ENCODE measurements around the gene PTPDC1. TPM values are rescaled to one million over a fixed set of nuclear protein-coding genes. Genes with fewer than 3 reads are reported as not detected.

The PTPDC1 gene
- total RNA-seq, 4 donors from 2014 or later = 15.4 to 21.6 (median 17.8) TPM

DNA sequence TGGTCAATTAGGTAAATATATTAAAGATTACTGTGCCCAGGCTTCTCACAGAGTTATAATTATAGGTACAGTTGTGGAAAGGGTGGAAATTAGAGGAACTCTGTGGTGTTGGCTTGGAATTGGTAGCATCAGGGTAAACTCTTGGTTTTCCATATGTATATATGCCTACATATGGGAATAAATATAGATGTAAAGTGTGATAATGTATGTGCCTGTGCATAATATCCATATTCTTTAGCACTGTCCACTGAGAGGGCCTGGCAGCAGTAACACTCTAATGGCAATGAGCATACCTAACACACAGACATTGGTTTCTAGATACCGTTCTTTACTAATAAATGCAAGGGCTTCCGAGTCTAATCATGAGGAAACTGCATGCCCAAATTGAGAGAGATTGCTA is 4.0 kb upstream of the PTPDC1 start:
- Histone ChIP-seq H3K4me3 (no peak overlapping the region), H3K4me1 (peaks cover 0 to 13% (median 8%) of the 10 kb centered on the region in 4 donors), H3K27me3 (no peaks in the 10 kb centered on the region), H3K9me3 (no peaks in the 10 kb centered on the region), H3K27ac (replicated peaks in 1 of 4) (no peak overlapping the region), H3K36me3 (peaks cover 0 to 2% (median 0%) of the 10 kb centered on the region in 4 donors)
- DNase-seq (ENCODE audit: extremely low spot score) = no peak
- intact Hi-C loops (cut with DNase I) = no loop called here
- TF ChIP-seq POLR2AphosphoS5 (IDR thresholded peaks at IDR 0.05) (no peak), POLR2A (IDR thresholded peaks at IDR 0.05; ENCODE audit: low read depth) (no peak), EP300 (IDR thresholded peaks at IDR 0.05) (no peak), CTCF (IDR thresholded peaks at IDR 0.05) (no peak)
- WGBS = 100% methylated on average over 2 of the region's 2 CpGs

DNA sequence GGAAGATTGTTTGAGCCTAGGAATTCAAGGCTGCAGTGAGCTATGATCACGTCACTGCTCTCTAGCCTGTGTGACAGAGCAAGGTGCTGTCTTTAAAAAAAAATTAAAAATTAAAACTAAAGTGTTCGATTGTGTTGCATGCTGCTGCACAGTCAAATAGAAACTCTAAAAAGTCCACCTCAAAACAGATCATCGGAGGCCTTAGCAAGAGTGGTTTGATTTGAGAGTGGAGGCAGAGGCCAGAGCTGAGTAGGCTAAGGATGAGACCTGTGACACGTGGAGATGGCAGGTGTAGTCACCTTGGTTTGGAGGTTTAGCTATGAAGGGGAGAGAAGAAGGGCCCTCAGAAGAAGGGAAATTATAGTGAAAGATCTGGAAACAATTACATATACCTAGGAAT is 2.8 kb upstream of the PTPDC1 start:
- no peak for DNase-seq (ENCODE audit: extremely low spot score)
- H3K27ac ChIP-seq (replicated peaks in 1 of 4) = no peak overlapping the region
- H3K27me3 ChIP-seq = no peaks in the 10 kb centered on the region
- peaks cover 6 to 19% (median 12%) of the 10 kb centered on the region in 4 donors for H3K4me1 ChIP-seq
- WGBS = 88% methylated on average over 4 of the region's 4 CpGs
- intact Hi-C loops (cut with DNase I) = no loop called here
- peaks cover 0 to 3% (median 0%) of the 10 kb centered on the region in 4 donors for H3K36me3 ChIP-seq
- TF ChIP-seq EP300 (IDR thresholded peaks at IDR 0.05) (no peak), CTCF (IDR thresholded peaks at IDR 0.05) (no peak), POLR2AphosphoS5 (IDR thresholded peaks at IDR 0.05) (no peak), POLR2A (IDR thresholded peaks at IDR 0.05; ENCODE audit: low read depth) (no peak)
- no peak overlapping the region for H3K4me3 ChIP-seq
- H3K9me3 ChIP-seq = no peaks in the 10 kb centered on the region

DNA sequence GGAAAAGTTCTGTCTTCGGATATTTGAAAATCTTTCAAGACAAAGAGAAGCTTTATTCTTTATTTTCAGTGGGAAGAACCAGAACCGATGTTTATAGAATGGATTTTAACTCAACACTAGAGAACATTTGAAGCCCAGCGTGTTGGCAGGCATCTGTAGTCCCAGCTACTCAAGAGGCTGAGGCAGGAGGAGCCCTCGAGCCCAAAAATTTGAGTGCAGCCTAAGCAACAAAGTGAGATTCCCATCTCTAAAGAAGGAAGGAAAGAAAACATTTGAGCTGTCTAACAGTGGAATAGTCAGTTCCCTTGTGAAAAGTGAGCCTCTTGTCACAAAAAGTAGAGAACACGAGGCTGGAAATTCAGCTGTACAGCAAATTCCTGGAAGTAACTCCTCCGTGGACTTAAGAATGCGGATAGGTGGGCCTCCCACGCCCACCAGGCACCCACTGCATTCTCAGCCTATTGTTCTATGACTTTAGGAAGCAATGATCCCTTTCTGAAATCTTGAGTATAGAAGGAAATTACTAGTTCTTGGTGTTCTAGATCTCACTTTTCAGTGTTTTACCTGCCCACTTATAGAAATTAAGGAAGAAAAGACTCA is 2.3 kb upstream of the PTPDC1 start:
- Histone ChIP-seq H3K36me3 (peaks cover 0 to 3% (median 0%) of the 10 kb centered on the region in 4 donors), H3K27me3 (no peaks in the 10 kb centered on the region), H3K4me3 (no peak overlapping the region), H3K4me1 (peaks cover 12 to 24% (median 16%) of the 10 kb centered on the region in 4 donors), H3K9me3 (no peaks in the 10 kb centered on the region), H3K27ac (replicated peaks in 1 of 4) (peak overlapping the region in 2 of 4 donors; percentile 5 to 18)
- DNase-seq (ENCODE audit: extremely low spot score) = peak; percentile 47
- intact Hi-C loops (cut with DNase I) = no loop called here
- TF ChIP-seq POLR2AphosphoS5 (IDR thresholded peaks at IDR 0.05) (no peak), CTCF (IDR thresholded peaks at IDR 0.05) (no peak), EP300 (IDR thresholded peaks at IDR 0.05) (no peak), POLR2A (IDR thresholded peaks at IDR 0.05; ENCODE audit: low read depth) (no peak)
- 81% methylated on average over 8 of the region's 8 CpGs for WGBS

GRCh38 chr9:94082553-94082952 is 1.7 kb upstream of the PTPDC1 start:
- Histone ChIP-seq H3K27me3 (no peaks in the 10 kb centered on the region), H3K4me3 (no peak overlapping the region), H3K9me3 (no peaks in the 10 kb centered on the region), H3K4me1 (peaks cover 12 to 24% (median 17%) of the 10 kb centered on the region in 4 donors), H3K27ac (replicated peaks in 1 of 4) (no peak overlapping the region), H3K36me3 (peaks cover 0 to 3% (median 0%) of the 10 kb centered on the region in 4 donors)
- TF ChIP-seq CTCF (IDR thresholded peaks at IDR 0.05) = no peak
- no peak for TF ChIP-seq POLR2A (IDR thresholded peaks at IDR 0.05; ENCODE audit: low read depth)
- TF ChIP-seq EP300 (IDR thresholded peaks at IDR 0.05) = no peak
- TF ChIP-seq POLR2AphosphoS5 (IDR thresholded peaks at IDR 0.05) = no peak
- DNase-seq (ENCODE audit: extremely low spot score) = no peak
- intact Hi-C loops (cut with DNase I) = no loop called here
- 87% methylated on average over 3 of the region's 3 CpGs for WGBS

- no peaks in the 10 kb centered on the region for H3K9me3 ChIP-seq
- peak; percentile 57 for DNase-seq (ENCODE audit: extremely low spot score)
- TF ChIP-seq POLR2AphosphoS5 (IDR thresholded peaks at IDR 0.05) (no peak), EP300 (IDR thresholded peaks at IDR 0.05) (no peak), POLR2A (IDR thresholded peaks at IDR 0.05; ENCODE audit: low read depth) (no peak), CTCF (IDR thresholded peaks at IDR 0.05) (no peak)
- 79% methylated on average over 1 of the region's 1 CpG for WGBS
- intact Hi-C loops (cut with DNase I) = no loop called here
- peaks cover 0 to 7% (median 0%) of the 10 kb centered on the region in 4 donors for H3K36me3 ChIP-seq
- H3K4me3 ChIP-seq = no peak overlapping the region
- peaks cover 12 to 24% (median 17%) of the 10 kb centered on the region in 4 donors for H3K4me1 ChIP-seq
- no peaks in the 10 kb centered on the region for H3K27me3 ChIP-seq
- no peak overlapping the region for H3K27ac ChIP-seq (replicated peaks in 1 of 4)
These were observed 1.3 kb upstream of the PTPDC1 start for GRCh38 chr9:94082956-94083355.
